Stimulated activated CD4-positive, alpha-beta T cell treated with anti-CD3 and anti-CD28 coated beads, Interleukin-1b, Interleukin-23, amount 100 ng/mL, for 24 hours (primary cell): ENCODE data around the gene KRT40.

Experiments
- DNase-seq, 4 experiments: peaks; one replicate each; pipeline ENCODE4 v3.0.0-alpha.2; 2020; ENCODE audit warnings: low read depth in 4 of 4, low spot score in 1 of 4

Gene KRT40

GRCh38 chr17:40997361-40997760, 13.2 kb upstream of the KRT40 start:
- DNase-seq: no peak

GRCh38 chr17:40996829-40997228, 12.7 kb upstream of the KRT40 start:
- DNase-seq: no peak

- no peak for DNase-seq
Measured at GRCh38 chr17:40995116-40995515, 11.0 kb upstream of the KRT40 start.

DNA sequence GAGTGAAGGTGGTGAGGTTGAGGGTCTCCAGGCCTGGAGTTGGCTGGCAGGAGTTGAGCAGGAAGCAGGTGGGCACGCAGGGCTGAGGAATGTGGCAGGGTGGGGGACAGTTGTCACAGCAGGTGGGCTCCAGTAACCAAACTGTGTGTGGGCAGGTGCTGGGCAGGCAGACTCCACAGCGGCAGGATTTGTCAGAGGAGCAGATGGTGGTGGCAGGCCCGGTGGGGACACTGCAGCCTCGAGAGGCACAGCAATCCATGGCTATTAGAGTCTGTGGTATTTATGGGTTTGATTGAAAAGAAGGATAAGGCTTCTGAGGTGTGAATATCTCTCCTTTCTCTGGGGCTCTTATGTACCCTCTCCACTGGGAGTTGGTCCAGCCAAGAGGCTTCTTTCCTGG, 9.7 kb upstream of the KRT40 start, which contains the start of gene KRTAP3-3:
Gene KRTAP3-3 (minus strand): TSS at position 326 of the 400 bp plus-strand sequence. CDS start 67 bp downstream, at position 259.
- no peak for DNase-seq

DNA sequence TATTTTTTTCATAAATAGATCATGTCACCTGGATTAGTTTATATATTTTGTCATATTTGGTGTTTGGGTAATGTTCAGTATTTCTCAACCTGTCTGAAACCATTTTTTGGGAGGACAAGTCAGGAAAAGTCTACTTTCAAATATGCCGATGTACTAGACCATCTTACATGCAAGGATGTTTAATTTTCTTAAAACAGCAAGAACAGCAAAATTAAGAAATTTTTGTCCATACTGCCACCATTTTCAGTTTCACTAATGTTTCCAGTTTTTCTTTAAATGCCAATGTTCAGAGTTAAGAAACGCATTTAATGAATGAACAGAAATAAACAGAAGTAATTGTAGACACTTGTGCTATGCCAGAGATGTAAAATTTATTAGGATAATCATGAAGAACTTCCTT, 9.0 kb upstream of the KRT40 start:
- DNase-seq: no peak

- no peak for DNase-seq
Measured at GRCh38 chr17:40992666-40993065, 8.5 kb upstream of the KRT40 start.

- no peak for DNase-seq
Measured at GRCh38 chr17:40986920-40987319, 2.8 kb upstream of the KRT40 start.

- DNase-seq: no peak
Measured at GRCh38 chr17:40981115-40981514, 3.0 kb downstream of the KRT40 start.

- DNase-seq: no peak
Measured at GRCh38 chr17:40980596-40980995, 3.5 kb downstream of the KRT40 start.

GRCh38 chr17:40980117-40980516, 4.0 kb downstream of the KRT40 start:
- DNase-seq: no peak

GRCh38 chr17:40978575-40979151, 5.5 kb downstream of the KRT40 start:
- no peak for DNase-seq

GRCh38 chr17:40975516-40975915, 8.6 kb downstream of the KRT40 start:
- no peak for DNase-seq

DNA sequence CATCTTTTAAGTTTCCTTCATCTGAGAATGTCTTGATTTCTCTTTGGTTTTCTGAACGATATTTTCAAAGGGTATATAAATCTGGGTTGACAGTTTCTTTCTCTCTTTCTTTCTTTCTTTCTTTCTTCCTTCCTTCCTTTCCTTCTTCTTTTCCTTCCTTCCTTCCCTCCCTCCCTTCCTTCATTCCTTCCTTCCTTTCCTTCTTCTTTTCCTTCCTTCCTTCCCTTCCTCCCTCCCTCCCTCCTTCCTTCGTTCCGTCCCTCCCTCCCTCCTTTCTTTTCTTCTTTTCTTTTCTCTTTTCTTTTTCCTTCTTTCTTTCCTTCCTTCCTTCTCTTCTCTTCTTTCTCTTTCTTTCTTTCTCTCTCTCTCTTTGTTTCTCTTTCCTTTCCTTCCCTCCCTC, 9.8 kb downstream of the KRT40 start:
- no peak for DNase-seq

GRCh38 chr17:40967582-40967981, 16.5 kb downstream of the KRT40 start:
- DNase-seq: no peak

DNA sequence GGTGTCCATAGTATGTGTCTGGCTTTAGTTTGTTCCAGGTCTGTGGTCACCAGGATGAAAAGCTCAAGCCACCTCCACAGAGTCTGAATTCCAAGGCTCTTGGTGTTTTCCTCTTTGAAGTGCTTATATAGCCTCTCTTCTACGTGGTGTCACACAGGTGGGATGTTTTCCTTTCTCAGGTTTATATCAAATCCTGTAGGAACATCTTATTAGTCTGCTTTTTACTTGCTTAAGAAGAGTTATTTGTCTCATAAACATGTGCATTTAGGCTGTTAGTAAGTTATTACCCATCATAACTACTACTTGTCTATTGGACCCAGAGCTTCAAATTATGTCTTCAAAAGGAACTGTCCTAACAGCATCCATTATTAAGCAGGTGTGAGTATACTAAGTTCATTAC, 17.3 kb downstream of the KRT40 start, which contains the start of gene KRT39:
Gene KRT39 (minus strand): TSS at position 101 of the 400 bp plus-strand sequence. CDS start 92 bp downstream, at position 9.
- no peak for DNase-seq

DNA sequence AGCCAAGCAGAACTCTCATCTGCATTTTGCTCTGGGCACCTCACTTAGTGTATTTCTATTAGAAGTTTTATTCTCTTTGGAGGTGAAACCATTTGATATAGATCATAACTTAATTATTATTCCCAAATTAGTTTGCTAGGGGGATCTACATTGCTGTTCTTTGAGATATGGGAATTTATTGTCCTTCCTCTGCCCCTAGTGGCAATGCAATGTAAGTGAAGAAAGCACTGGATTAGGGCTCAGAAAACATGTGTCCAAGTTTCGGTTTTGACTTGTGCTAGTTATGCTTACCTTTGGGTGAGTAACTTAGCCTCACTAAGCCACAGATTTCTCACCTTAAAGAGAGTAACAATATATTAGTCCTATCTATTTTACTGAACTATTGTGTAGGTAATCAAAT, 20.3 kb downstream of the KRT40 start:
- DNase-seq: no peak

GRCh38 chr17:40962059-40962561, 22.0 kb downstream of the KRT40 start:
- no peak for DNase-seq

GRCh38 chr17:40961591-40961990, 22.5 kb downstream of the KRT40 start:
- no peak for DNase-seq

- DNase-seq: no peak
Measured at GRCh38 chr17:40960144-40960543, 24.0 kb downstream of the KRT40 start.

DNA sequence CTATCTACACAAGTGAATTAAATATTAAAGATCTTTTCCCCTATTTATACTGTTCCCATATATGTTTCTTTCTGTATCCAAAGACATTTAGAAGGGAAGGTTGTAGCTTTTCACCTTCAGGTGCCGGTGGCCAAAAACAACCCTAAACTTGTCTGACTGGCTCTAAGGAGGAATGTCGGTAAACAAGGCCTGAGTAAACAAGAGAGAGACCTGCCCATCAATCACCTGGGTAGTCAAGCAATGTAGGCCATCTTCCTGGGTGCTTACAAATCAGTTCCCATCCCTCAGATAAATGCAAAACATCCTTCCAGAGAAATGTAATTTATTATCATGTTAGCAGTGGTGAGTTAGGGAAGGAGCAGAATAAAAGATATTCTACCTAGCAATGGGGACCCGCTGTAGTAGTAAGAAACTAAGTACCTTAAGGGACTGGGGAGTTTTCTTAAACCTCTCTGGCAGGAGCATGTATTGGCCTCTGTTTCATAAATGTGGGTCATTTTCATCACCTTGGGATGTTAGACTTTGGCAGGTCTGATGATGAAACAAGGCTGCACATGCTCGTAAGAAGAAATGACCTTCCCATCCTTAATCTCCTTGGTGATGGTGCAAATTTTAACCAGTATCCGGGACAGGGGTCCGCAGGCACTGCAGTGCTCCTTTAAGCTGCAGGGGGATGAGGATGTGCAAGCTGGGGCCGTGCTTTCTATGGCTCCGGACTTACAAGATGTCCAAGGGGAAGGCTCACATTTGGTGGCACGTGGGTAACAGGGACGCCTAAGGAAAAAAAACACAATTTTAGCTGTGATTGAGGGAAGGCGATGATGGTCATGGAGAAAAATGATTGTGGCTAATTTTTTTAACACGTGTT, 25.8 kb downstream of the KRT40 start:
- no peak for DNase-seq

GRCh38 chr17:40956401-40957254, 27.5 kb downstream of the KRT40 start:
- no peak for DNase-seq
